Aorta (tissue), 5 donors: ENCODE data around the gene CEMIP. TPM values are rescaled to one million over a fixed set of nuclear protein-coding genes. Genes with fewer than 3 reads are reported as not detected.

Source experiments
- ATAC-seq: fragments of 200-7000 bp; cut with Tn5 transposase; one replicate; pipeline ENCODE4 v1.9.1; 2022; ENCODE audit warnings: moderate library complexity; ENCODE audit not compliant: low FRiP score
- DNase-seq, 2 donors: peaks; one replicate each; pipeline ENCODE4 v3.0.0-alpha.2; 2020
- H3K27ac ChIP-seq, 2 donors: one replicate each; pipeline ENCODE4 v1.5.1; 2013; ENCODE audit warnings: low read length in 2 of 2, mild to moderate bottlenecking in 2 of 2, moderate library complexity in 2 of 2, control low read depth in 1 of 2, inconsistent platforms in 1 of 2, low read depth in 1 of 2
- H3K27me3 ChIP-seq, 2 donors: one replicate each; pipeline ENCODE4 v1.6.1; 2013; ENCODE audit warnings: control low read depth in 1 of 2, low read length in 1 of 2, mild to moderate bottlenecking in 1 of 2, moderate library complexity in 1 of 2; ENCODE audit not compliant: insufficient read depth in 2 of 2, control insufficient read depth in 1 of 2
- H3K36me3 ChIP-seq, 2 donors: one replicate each; pipeline ENCODE4 v1.6.1; 2013; ENCODE audit warnings: control low read depth in 1 of 2, low read length in 1 of 2, mild to moderate bottlenecking in 1 of 2; ENCODE audit not compliant: insufficient read depth in 2 of 2, control insufficient read depth in 1 of 2
- H3K4me1 ChIP-seq, 2 donors: one replicate each; pipeline ENCODE4 v1.6.1; 2013; ENCODE audit warnings: low read length in 2 of 2, control low read depth in 1 of 2, mild to moderate bottlenecking in 1 of 2, moderate library complexity in 1 of 2; ENCODE audit not compliant: insufficient read depth in 2 of 2, control insufficient read depth in 1 of 2
- H3K4me3 ChIP-seq, 2 donors: one replicate each; pipeline ENCODE4 v1.5.1; 2013; ENCODE audit warnings: low read length in 2 of 2, control low read depth in 1 of 2, mild to moderate bottlenecking in 1 of 2
- H3K9me3 ChIP-seq: one replicate; pipeline ENCODE4 v1.6.1; 2013; ENCODE audit warnings: mild to moderate bottlenecking, low read length; ENCODE audit not compliant: control insufficient read depth
- WGBS, 2 donors: extraction: QIAGEN DNeasy Blood & Tissue Kit; methylation state at CpG; one replicate each; pipeline ENCODE4 v1.1.7; 2013; 5-methylcytosine and 5-hydroxymethylcytosine counted together
- intact Hi-C, 2 donors: fragments of 100-400 bp; cut with DNase I; formaldehyde crosslinking; loops; one replicate each; pipeline versions ENCODE4 v1.14.2 to v1.15.0; 2022
- polyA plus RNA-seq, 2 donors: library from polyadenylated mRNA; stranded (reverse); fragments of 200-250 nt; gene quantifications; one replicate each; pipeline ENCODE4 v1.2.3, GENCODE V29; 2013
- total RNA-seq, 2 donors: library from RNA; stranded (reverse); fragmentation: NEBNext Ultra II Directional; extraction: Animal tissue kit (Norgen Biotek cat#: 25700); gene quantifications; one replicate each; pipeline ENCODE4 v1.2.1, GENCODE V29; 2021
- donor health status: healthy with polysubstance abuse.
- donor health status: Bipolar disorder and iron deficiency.
- donor health status: DM: no; HTN: no; CAD: no.
- donor health status: DM: no; HTN: no; CAD: no.
- donor health status: DM: yes; HTN: yes; CAD: no.

The CEMIP gene
- total and polyA plus RNA-seq, 4 donors = under 0.01 to 12.1 (median 3.8) TPM

- Histone ChIP-seq H3K27me3 (no peaks in the 10 kb centered on the region), H3K9me3 (no peaks in the 10 kb centered on the region), H3K27ac (no peak overlapping the region), H3K36me3 (no peaks in the 10 kb centered on the region), H3K4me1 (peaks cover 0 to 2% of the 10 kb centered on the region in 2 donors), H3K4me3 (no peak overlapping the region)
- DNase-seq = no peak
- 96 to 97% methylated on average over 7 of the region's 7 CpGs for WGBS, 2 donors
- no peak for ATAC-seq
- intact Hi-C loops = no loop called here
Measured at GRCh38 chr15:80831192-80831591, 52.0 kb downstream of the CEMIP start.

GRCh38 chr15:80831606-80832224, 52.5 kb downstream of the CEMIP start:
- Histone ChIP-seq H3K27me3 (no peaks in the 10 kb centered on the region), H3K27ac (no peak overlapping the region), H3K9me3 (no peaks in the 10 kb centered on the region), H3K4me1 (peaks cover 0 to 2% of the 10 kb centered on the region in 2 donors), H3K4me3 (no peak overlapping the region), H3K36me3 (no peaks in the 10 kb centered on the region)
- 54 to 66% methylated on average over 7 of the region's 7 CpGs for WGBS, 2 donors
- no peak for DNase-seq
- intact Hi-C loops = no loop called here
- no peak for ATAC-seq

GRCh38 chr15:80832686-80833085, 53.5 kb downstream of the CEMIP start:
- WGBS, 2 donors = 5 to 10% methylated on average over 3 of the region's 3 CpGs
- intact Hi-C loops = no loop called here

GRCh38 chr15:80834402-80834801, 55.2 kb downstream of the CEMIP start:
- ATAC-seq (no peak), DNase-seq (no peak)
- intact Hi-C loops = no loop called here
- Histone ChIP-seq H3K27ac (no peak overlapping the region), H3K4me3 (no peak overlapping the region), H3K27me3 (no peaks in the 10 kb centered on the region), H3K36me3 (no peaks in the 10 kb centered on the region), H3K9me3 (no peaks in the 10 kb centered on the region), H3K4me1 (peaks cover 0 to 2% of the 10 kb centered on the region in 2 donors)
- WGBS, 2 donors = 53 to 59% methylated on average over 2 of the region's 2 CpGs

More at GRCh38 chr15:80832686-80833085, 53.5 kb downstream of the CEMIP start:
- Histone ChIP-seq H3K4me1 (peaks cover 0 to 2% of the 10 kb centered on the region in 2 donors), H3K36me3 (no peaks in the 10 kb centered on the region), H3K9me3 (no peaks in the 10 kb centered on the region), H3K27me3 (no peaks in the 10 kb centered on the region), H3K4me3 (no peak overlapping the region), H3K27ac (no peak overlapping the region)
- no peak for DNase-seq
- ATAC-seq = no peak

GRCh38 chr15:80834906-80835305, 55.7 kb downstream of the CEMIP start:
- ATAC-seq (no peak), DNase-seq (no peak)
- intact Hi-C loops = no loop called here
- Histone ChIP-seq H3K27me3 (no peaks in the 10 kb centered on the region), H3K27ac (peak overlapping the region in 1 of 2 donors; percentile 65), H3K36me3 (no peaks in the 10 kb centered on the region), H3K4me1 (peaks cover 0 to 2% of the 10 kb centered on the region in 2 donors), H3K9me3 (no peaks in the 10 kb centered on the region), H3K4me3 (no peak overlapping the region)
- 6 to 11% methylated on average over 1 of the region's 1 CpG for WGBS, 2 donors

- peak overlapping the region in 1 of 2 donors; percentile 65 for H3K27ac ChIP-seq
- no peak for ATAC-seq
Measured at GRCh38 chr15:80835336-80835735, 56.2 kb downstream of the CEMIP start.

GRCh38 chr15:80836223-80836622, 57.1 kb downstream of the CEMIP start:
- ATAC-seq = no peak
- Histone ChIP-seq H3K4me3 (no peak overlapping the region), H3K4me1 (peaks cover 0 to 2% of the 10 kb centered on the region in 2 donors), H3K27me3 (no peaks in the 10 kb centered on the region), H3K27ac (no peak overlapping the region), H3K9me3 (no peaks in the 10 kb centered on the region), H3K36me3 (no peaks in the 10 kb centered on the region)
- intact Hi-C loops = no loop called here
- 83 to 86% methylated on average over 9 of the region's 9 CpGs for WGBS, 2 donors
- no peak for DNase-seq

More at GRCh38 chr15:80835336-80835735, 56.2 kb downstream of the CEMIP start:
- Histone ChIP-seq H3K4me1 (peaks cover 0 to 2% of the 10 kb centered on the region in 2 donors), H3K4me3 (no peak overlapping the region), H3K36me3 (no peaks in the 10 kb centered on the region), H3K9me3 (no peaks in the 10 kb centered on the region), H3K27me3 (no peaks in the 10 kb centered on the region)
- intact Hi-C loops = no loop called here
- DNase-seq = no peak
- WGBS, 2 donors = 22 to 26% methylated on average over 4 of the region's 4 CpGs

GRCh38 chr15:80837006-80837405, 57.8 kb downstream of the CEMIP start:
- no peaks in the 10 kb centered on the region for H3K27me3 ChIP-seq
- H3K4me1 ChIP-seq = peaks cover 0 to 2% of the 10 kb centered on the region in 2 donors
- 88 to 94% methylated on average over 3 of the region's 3 CpGs for WGBS, 2 donors
- intact Hi-C loops = no loop called here
- H3K36me3 ChIP-seq = no peaks in the 10 kb centered on the region
- no peak overlapping the region for H3K27ac ChIP-seq
- H3K4me3 ChIP-seq = no peak overlapping the region
- DNase-seq = no peak
- no peaks in the 10 kb centered on the region for H3K9me3 ChIP-seq
- no peak for ATAC-seq

GRCh38 chr15:80838012-80838411, 58.8 kb downstream of the CEMIP start:
- no peak overlapping the region for H3K27ac ChIP-seq
- intact Hi-C loops = no loop called here
- no peak overlapping the region for H3K4me3 ChIP-seq
- ATAC-seq = no peak
- no peaks in the 10 kb centered on the region for H3K27me3 ChIP-seq
- H3K9me3 ChIP-seq = no peaks in the 10 kb centered on the region
- no peaks in the 10 kb centered on the region for H3K36me3 ChIP-seq
- WGBS, 2 donors = 81 to 86% methylated on average over 11 of the region's 11 CpGs
- DNase-seq = no peak
- peaks cover 0 to 2% of the 10 kb centered on the region in 2 donors for H3K4me1 ChIP-seq
